Smooth muscle cell (in vitro differentiated cells): ENCODE measurements around the gene RPL37A. TPM values are rescaled to one million over a fixed set of nuclear protein-coding genes. Genes with fewer than 3 reads are reported as not detected.

Source experiments
- DNase-seq: peaks from one replicate; lab custom pipeline; 2025; ENCODE audit not compliant: unreplicated experiment; lab: John Stamatoyannopoulos, UW
- H2AFZ ChIP-seq: fragments of 200-600 bp; sonication (generic); 2 replicates; pipeline ENCODE4 v1.6.0; 2016; ENCODE audit warnings: antibody characterized with exemption, low read depth, mild to moderate bottlenecking
- H3F3A ChIP-seq: fragments of 200-600 bp; sonication (generic); 2 replicates; pipeline ENCODE4 v1.6.0; 2017; ENCODE audit warnings: antibody characterized with exemption, low read depth
- H3K27ac ChIP-seq: fragments of 200-600 bp; sonication (generic); 2 replicates; pipeline ENCODE4 v1.5.1; 2016; ENCODE audit warnings: low read depth, mild to moderate bottlenecking
- H3K27me3 ChIP-seq: fragments of 200-600 bp; sonication (generic); 2 replicates; pipeline ENCODE4 v1.6.1; 2016; ENCODE audit warnings: low read depth, mild to moderate bottlenecking
- H3K36me3 ChIP-seq: fragments of 200-600 bp; sonication (generic); 2 replicates; pipeline ENCODE4 v1.5.1; 2016; ENCODE audit warnings: low read depth
- H3K4me1 ChIP-seq: fragments of 200-600 bp; sonication (generic); 2 replicates; pipeline ENCODE4 v1.5.1; 2016; ENCODE audit warnings: low read depth
- H3K4me2 ChIP-seq: fragments of 200-600 bp; sonication (generic); 2 replicates; pipeline ENCODE4 v1.6.0; 2016; ENCODE audit warnings: mild to moderate bottlenecking
- H3K4me3 ChIP-seq: fragments of 200-600 bp; sonication (generic); 2 replicates; pipeline ENCODE4 v1.5.1; 2016; ENCODE audit warnings: mild to moderate bottlenecking
- H3K79me2 ChIP-seq: fragments of 200-600 bp; sonication (generic); 2 replicates; pipeline ENCODE4 v1.6.0; 2016; ENCODE audit warnings: low read depth, mild to moderate bottlenecking
- H3K9ac ChIP-seq: fragments of 200-600 bp; sonication (generic); 2 replicates; pipeline ENCODE4 v1.6.0; 2016; ENCODE audit warnings: low read depth
- H3K9me3 ChIP-seq: fragments of 200-600 bp; sonication (generic); replicated peaks from 2 replicates; pipeline ENCODE4 v1.5.1; 2016; ENCODE audit warnings: low read depth
- H4K20me1 ChIP-seq: fragments of 200-600 bp; sonication (generic); 2 replicates; pipeline ENCODE4 v1.6.0; 2016; ENCODE audit warnings: low read depth
- WGBS: methylation state at CpG from one replicate; pipeline ENCODE4 v1.1.7; 2016; ENCODE audit warnings: low lambda C conversion rate; 5-methylcytosine and 5-hydroxymethylcytosine counted together
- polyA plus RNA-seq: library from polyadenylated mRNA; unstranded; fragments of >200 nt; fragmentation: Nextera tagmentation; extraction: Ambion mirVana; gene quantifications from 2 replicates; pipeline ENCODE4 v1.2.1, GENCODE V29; 2016
- total RNA-seq: library from RNA; depleted of rRNA; stranded (reverse); fragments of >200 nt; gene quantifications from 2 replicates; pipeline ENCODE4 v1.2.3, GENCODE V29; 2014
- TF ChIP-seq, protein P1 (sequence below): fragments of 200-600 bp; sonication (generic); IDR thresholded peaks from 2 replicates; pipeline ENCODE4 v1.5.1; 2017; ENCODE audit warnings: borderline replicate concordance, mild to moderate bottlenecking, antibody characterized with exemption; ENCODE audit not compliant: insufficient read depth, poor library complexity, severe bottlenecking

Gene RPL37A
- total and polyA plus RNA-seq, 2 experiments from 2014 or later, result 1,221 to 1,842 TPM

DNA sequence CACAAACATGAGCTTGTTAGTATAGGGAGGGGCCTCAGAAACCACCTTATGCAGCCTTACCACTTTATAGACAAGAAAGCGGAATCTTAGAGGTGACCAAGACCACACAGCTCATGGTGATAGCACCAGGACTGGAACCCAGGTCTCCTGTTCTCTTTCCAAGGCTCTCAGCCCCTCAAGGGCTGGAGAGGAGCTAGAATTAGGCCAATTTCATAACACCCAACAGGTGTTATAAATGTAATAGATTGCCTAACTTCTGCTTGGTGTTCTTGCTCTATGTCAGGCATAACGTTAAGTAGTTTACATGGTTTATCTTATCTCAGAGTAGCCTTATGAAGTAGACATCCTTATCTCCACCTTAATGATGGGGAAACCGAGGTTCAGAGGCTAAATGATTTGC is 42.9 kb downstream of the RPL37A start:
- Histone ChIP-seq H3K36me3 (no peaks in the 10 kb centered on the region), H3K4me1 (peaks cover 5% of the 10 kb centered on the region), H2AFZ (no peak overlapping the region), H3F3A (peaks cover under 1% of the 10 kb centered on the region), H4K20me1 (no peaks in the 10 kb centered on the region), H3K4me2 (no peak overlapping the region), H3K4me3 (no peak overlapping the region), H3K79me2 (no peaks in the 10 kb centered on the region), H3K9ac (no peak overlapping the region), H3K27ac (no peak overlapping the region), H3K9me3 (no peaks in the 10 kb centered on the region), H3K27me3 (no peaks in the 10 kb centered on the region)
- TF ChIP-seq, protein P1, sequence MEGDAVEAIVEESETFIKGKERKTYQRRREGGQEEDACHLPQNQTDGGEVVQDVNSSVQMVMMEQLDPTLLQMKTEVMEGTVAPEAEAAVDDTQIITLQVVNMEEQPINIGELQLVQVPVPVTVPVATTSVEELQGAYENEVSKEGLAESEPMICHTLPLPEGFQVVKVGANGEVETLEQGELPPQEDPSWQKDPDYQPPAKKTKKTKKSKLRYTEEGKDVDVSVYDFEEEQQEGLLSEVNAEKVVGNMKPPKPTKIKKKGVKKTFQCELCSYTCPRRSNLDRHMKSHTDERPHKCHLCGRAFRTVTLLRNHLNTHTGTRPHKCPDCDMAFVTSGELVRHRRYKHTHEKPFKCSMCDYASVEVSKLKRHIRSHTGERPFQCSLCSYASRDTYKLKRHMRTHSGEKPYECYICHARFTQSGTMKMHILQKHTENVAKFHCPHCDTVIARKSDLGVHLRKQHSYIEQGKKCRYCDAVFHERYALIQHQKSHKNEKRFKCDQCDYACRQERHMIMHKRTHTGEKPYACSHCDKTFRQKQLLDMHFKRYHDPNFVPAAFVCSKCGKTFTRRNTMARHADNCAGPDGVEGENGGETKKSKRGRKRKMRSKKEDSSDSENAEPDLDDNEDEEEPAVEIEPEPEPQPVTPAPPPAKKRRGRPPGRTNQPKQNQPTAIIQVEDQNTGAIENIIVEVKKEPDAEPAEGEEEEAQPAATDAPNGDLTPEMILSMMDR, result no peak
- 81% methylated on average over 3 of the region's 3 CpGs for whole genome bisulfite sequencing
- no peak for DNase-seq

DNA sequence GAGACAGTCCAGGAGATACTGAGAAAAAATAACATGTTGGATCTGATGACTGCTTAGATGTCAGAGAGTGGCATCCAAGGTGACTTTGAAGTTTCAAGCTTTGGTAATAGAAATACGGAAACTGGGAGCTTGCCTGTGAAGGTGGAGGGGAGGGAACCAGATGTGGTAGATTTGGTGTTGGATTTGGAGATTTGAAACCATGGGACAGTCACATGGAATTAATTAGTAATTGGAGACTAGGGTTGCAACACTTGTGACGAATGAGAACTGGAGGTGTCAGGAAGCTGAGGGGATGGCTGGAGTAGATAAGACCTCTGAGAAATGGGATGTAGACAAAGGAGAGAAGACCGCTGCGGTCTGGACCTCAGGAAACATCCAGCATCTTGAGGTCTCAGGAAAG is 46.7 kb downstream of the RPL37A start:
- H3F3A ChIP-seq, result peaks cover 3% of the 10 kb centered on the region

DNA sequence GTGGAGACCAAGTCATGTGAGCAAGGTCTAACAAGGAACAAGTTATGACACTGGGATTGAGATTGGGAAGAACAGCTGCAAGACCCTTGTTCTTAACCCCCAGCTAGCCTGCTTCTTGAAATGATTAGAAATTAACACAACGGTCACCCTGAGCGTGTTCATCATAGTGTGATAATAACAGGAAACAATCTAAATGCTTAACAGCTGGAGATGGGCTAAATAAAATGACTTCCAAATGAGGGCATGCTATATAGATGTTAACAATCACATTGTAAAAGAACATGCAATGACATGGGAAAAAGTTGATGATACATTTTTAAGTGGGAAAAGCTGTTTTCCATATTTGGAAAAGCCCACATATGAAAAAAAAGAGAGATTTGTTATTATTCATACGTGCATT is 47.6 kb downstream of the RPL37A start:
- Histone ChIP-seq H3F3A (peaks cover 3% of the 10 kb centered on the region), H3K79me2 (no peaks in the 10 kb centered on the region), H3K9ac (no peak overlapping the region), H3K27ac (no peak overlapping the region), H3K4me3 (no peak overlapping the region), H3K9me3 (no peaks in the 10 kb centered on the region), H3K36me3 (no peaks in the 10 kb centered on the region), H3K27me3 (no peaks in the 10 kb centered on the region), H2AFZ (no peak overlapping the region), H3K4me1 (no peaks in the 10 kb centered on the region), H3K4me2 (peak overlapping the region; percentile 22), H4K20me1 (no peaks in the 10 kb centered on the region)
- TF ChIP-seq, protein P1, result no peak
- no peak for DNase-seq
- WGBS, result 80% methylated on average over 3 of the region's 3 CpGs

More for the DNA sequence above, 46.7 kb downstream of the RPL37A start:
- H3K4me1 ChIP-seq, result no peaks in the 10 kb centered on the region
- DNase-seq, result no peak
- no peaks in the 10 kb centered on the region for H3K27me3 ChIP-seq
- TF ChIP-seq, protein P1, result no peak
- H3K4me2 ChIP-seq, result no peak overlapping the region
- H3K27ac ChIP-seq, result no peak overlapping the region
- no peaks in the 10 kb centered on the region for H3K36me3 ChIP-seq
- 62% methylated on average over 4 of the region's 4 CpGs for WGBS
- H4K20me1 ChIP-seq, result no peaks in the 10 kb centered on the region
- H3K9ac ChIP-seq, result no peak overlapping the region
- no peaks in the 10 kb centered on the region for H3K9me3 ChIP-seq
- H3K4me3 ChIP-seq, result no peak overlapping the region
- H2AFZ ChIP-seq, result no peak overlapping the region
- H3K79me2 ChIP-seq, result no peaks in the 10 kb centered on the region

DNA sequence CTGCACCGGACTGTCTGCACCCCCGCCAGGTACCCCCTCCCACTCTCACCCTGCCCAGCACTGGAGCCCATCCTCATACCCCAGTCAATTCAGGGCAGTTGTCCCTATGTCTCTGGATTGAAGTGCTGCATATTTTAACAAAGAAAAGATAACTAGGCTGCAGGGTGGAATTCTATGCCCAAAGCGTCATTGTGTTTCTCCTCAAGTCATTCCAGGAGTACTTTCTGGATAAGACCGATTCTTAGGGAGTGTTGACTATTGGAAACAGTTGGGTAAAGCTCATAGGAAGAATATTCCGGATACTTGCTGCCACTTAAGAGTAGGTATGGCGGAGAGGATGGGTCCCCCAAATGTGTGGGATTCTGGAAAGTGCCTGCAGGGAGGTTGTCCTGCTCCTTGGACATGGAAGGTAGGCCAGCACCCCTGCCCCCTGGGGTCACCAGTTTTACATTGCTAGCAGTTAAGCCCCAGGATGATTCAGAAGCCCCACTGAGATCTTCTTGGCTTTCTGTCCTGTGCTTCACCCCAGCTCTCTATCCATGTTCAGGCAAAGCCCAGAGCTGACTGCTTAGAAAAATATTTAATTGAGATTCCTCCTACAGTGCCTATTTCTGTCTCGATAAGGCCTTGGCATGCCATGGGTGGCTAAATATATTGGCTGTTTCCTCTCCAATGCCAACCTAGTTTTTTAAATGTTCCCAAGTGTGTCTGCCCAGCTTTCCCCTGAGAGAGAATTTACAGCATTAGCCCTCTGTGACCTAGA is 48.2 kb downstream of the RPL37A start:
- H3K4me2 ChIP-seq, result peak overlapping the region; percentile 24
- no peak for DNase-seq
- no peaks in the 10 kb centered on the region for H3K36me3 ChIP-seq
- no peaks in the 10 kb centered on the region for H4K20me1 ChIP-seq
- no peaks in the 10 kb centered on the region for H3K9me3 ChIP-seq
- no peak overlapping the region for H3K9ac ChIP-seq
- no peaks in the 10 kb centered on the region for H3K79me2 ChIP-seq
- peak overlapping the region; percentile 57 for H3K27ac ChIP-seq
- TF ChIP-seq, protein P1, result no peak
- 82% methylated on average over 7 of the region's 7 CpGs for WGBS
- no peaks in the 10 kb centered on the region for H3K27me3 ChIP-seq
- peaks cover 3% of the 10 kb centered on the region for H3F3A ChIP-seq
- H3K4me1 ChIP-seq, result no peaks in the 10 kb centered on the region
- H2AFZ ChIP-seq, result no peak overlapping the region
- no peak overlapping the region for H3K4me3 ChIP-seq
